HAP-1 (cell line): ENCODE measurements around the gene RFWD3.

Experiments used
- DNase-seq, 2 experiments: peaks; one replicate each; pipeline ENCODE4 v3.0.0-alpha.2; 2016 to 2020; ENCODE audit warnings: low spot score in 2 of 2
- H3K27me3 ChIP-seq: fragments of 250-450 bp; sonication (Bioruptor Pico); 2 replicates; pipeline ENCODE4 v1.5.1; 2020; ENCODE audit warnings: low read depth, mild to moderate bottlenecking, moderate library complexity
- H3K36me3 ChIP-seq: fragments of 250-450 bp; sonication (Bioruptor Pico); replicated peaks from 2 replicates; pipeline ENCODE4 v1.5.1; 2020; ENCODE audit warnings: mild to moderate bottlenecking
- H3K4me1 ChIP-seq: fragments of 250-450 bp; sonication (Bioruptor Pico); 2 replicates; pipeline ENCODE4 v1.5.1; 2020; ENCODE audit warnings: mild to moderate bottlenecking
- H3K4me3 ChIP-seq: fragments of 250-450 bp; sonication (Bioruptor Pico); 2 replicates; pipeline ENCODE4 v1.5.1; 2020; ENCODE audit warnings: mild to moderate bottlenecking, moderate library complexity
- H3K9me3 ChIP-seq: fragments of 250-450 bp; sonication (Bioruptor Pico); 2 replicates; pipeline ENCODE4 v1.5.1; 2020; ENCODE audit warnings: mild to moderate bottlenecking, moderate library complexity
- in situ Hi-C: fragments of 300-500 bp; cut with MboI; formaldehyde crosslinking; loops from 3 replicates; pipeline ENCODE4 v1.14.3; 2020; ENCODE audit warnings: low sequenced_read_pairs, inconsistent platforms, mixed read lengths

The RFWD3 gene

GRCh38 chr16:74623214-74623838 is 43.4 kb downstream of the RFWD3 start:
- H3K9me3 ChIP-seq = no peaks in the 10 kb centered on the region
- no peaks in the 10 kb centered on the region for H3K27me3 ChIP-seq
- DNase-seq = peak in 1 of 2 experiments; percentile 45
- H3K36me3 ChIP-seq = peaks cover 75% of the 10 kb centered on the region
- in situ Hi-C loops = no loop called here
- H3K4me3 ChIP-seq = no peak overlapping the region
- H3K4me1 ChIP-seq = no peaks in the 10 kb centered on the region

- H3K27me3 ChIP-seq = no peaks in the 10 kb centered on the region
- H3K4me1 ChIP-seq = no peaks in the 10 kb centered on the region
- in situ Hi-C loops = no loop called here
- H3K36me3 ChIP-seq = peaks cover 65% of the 10 kb centered on the region
- no peak for DNase-seq
- H3K9me3 ChIP-seq = no peaks in the 10 kb centered on the region
- no peak overlapping the region for H3K4me3 ChIP-seq
These were observed 44.7 kb downstream of the RFWD3 start for GRCh38 chr16:74622005-74622404.

- no peak for DNase-seq
- Histone ChIP-seq H3K4me1 (no peaks in the 10 kb centered on the region), H3K4me3 (no peak overlapping the region), H3K9me3 (no peaks in the 10 kb centered on the region), H3K36me3 (peaks cover 22% of the 10 kb centered on the region), H3K27me3 (no peaks in the 10 kb centered on the region)
- in situ Hi-C loops = no loop called here
These were observed 49.4 kb downstream of the RFWD3 start for GRCh38 chr16:74617206-74617788.

- in situ Hi-C loops = no loop called here
- peaks cover 8% of the 10 kb centered on the region for H3K4me1 ChIP-seq
- no peaks in the 10 kb centered on the region for H3K27me3 ChIP-seq
- H3K4me3 ChIP-seq = no peak overlapping the region
- no peak for DNase-seq
- peaks cover under 1% of the 10 kb centered on the region; the same call in 1 of the 2 replicates for H3K36me3 ChIP-seq
- no peaks in the 10 kb centered on the region for H3K9me3 ChIP-seq
These were observed 55.0 kb downstream of the RFWD3 start for GRCh38 chr16:74611721-74612120.

- peaks cover 20% of the 10 kb centered on the region for H3K4me1 ChIP-seq
- in situ Hi-C loops = no loop called here
- no peak overlapping the region for H3K4me3 ChIP-seq
- no peaks in the 10 kb centered on the region for H3K9me3 ChIP-seq
- H3K36me3 ChIP-seq = 0 out of 2 replicates have a peak, but pooled peaks cover 3% of the 10 kb centered on the region
- H3K27me3 ChIP-seq = no peaks in the 10 kb centered on the region
- no peak for DNase-seq
These were observed 57.7 kb downstream of the RFWD3 start for GRCh38 chr16:74608944-74609343.

GRCh38 chr16:74608381-74608780 is 58.3 kb downstream of the RFWD3 start:
- Histone ChIP-seq H3K4me1 (peaks cover 20% of the 10 kb centered on the region), H3K4me3 (no peak overlapping the region), H3K9me3 (no peaks in the 10 kb centered on the region), H3K36me3 (0 out of 2 replicates have a peak, but pooled peaks cover 3% of the 10 kb centered on the region), H3K27me3 (no peaks in the 10 kb centered on the region)
- no peak for DNase-seq
- in situ Hi-C loops = no loop called here

GRCh38 chr16:74607962-74608356 is 58.7 kb downstream of the RFWD3 start:
- no peak for DNase-seq
- no peaks in the 10 kb centered on the region for H3K27me3 ChIP-seq
- H3K9me3 ChIP-seq = no peaks in the 10 kb centered on the region
- H3K36me3 ChIP-seq = 0 out of 2 replicates have a peak, but pooled peaks cover 3% of the 10 kb centered on the region
- H3K4me3 ChIP-seq = no peak overlapping the region
- H3K4me1 ChIP-seq = peaks cover 20% of the 10 kb centered on the region
- in situ Hi-C loops = no loop called here

GRCh38 chr16:74607310-74607961 is 59.2 kb downstream of the RFWD3 start:
- peaks cover 20% of the 10 kb centered on the region for H3K4me1 ChIP-seq
- no peaks in the 10 kb centered on the region for H3K27me3 ChIP-seq
- H3K4me3 ChIP-seq = peak overlapping the region; percentile 92
- in situ Hi-C loops = no loop called here
- DNase-seq = no peak
- 0 out of 2 replicates have a peak, but pooled peaks cover 3% of the 10 kb centered on the region for H3K36me3 ChIP-seq
- H3K9me3 ChIP-seq = no peaks in the 10 kb centered on the region

GRCh38 chr16:74606521-74607309 is 60.0 kb downstream of the RFWD3 start, which contains the start of gene GLG1:
GLG1 (minus strand) TSS chr16:74607114; CDS start chr16:74607094, 20 bp downstream.
- H3K27me3 ChIP-seq = no peaks in the 10 kb centered on the region
- in situ Hi-C loops = no loop called here

GRCh38 chr16:74605746-74606520 is 60.7 kb downstream of the RFWD3 start:
- DNase-seq = no peak
- Histone ChIP-seq H3K4me1 (peaks cover 22% of the 10 kb centered on the region), H3K36me3 (0 out of 2 replicates have a peak, but pooled peaks cover 3% of the 10 kb centered on the region), H3K4me3 (peak overlapping the region; percentile 92), H3K9me3 (no peaks in the 10 kb centered on the region), H3K27me3 (no peaks in the 10 kb centered on the region)
- in situ Hi-C loops = no loop called here

More at GRCh38 chr16:74606521-74607309, 60.0 kb downstream of the RFWD3 start, which contains the start of gene GLG1:
- peak; percentile 80 to 94 for DNase-seq
- no peaks in the 10 kb centered on the region for H3K9me3 ChIP-seq
- H3K36me3 ChIP-seq = 0 out of 2 replicates have a peak, but pooled peaks cover 3% of the 10 kb centered on the region
- H3K4me3 ChIP-seq = peak within 1 kb of the TSS; percentile 92
- H3K4me1 ChIP-seq = peaks cover 20% of the 10 kb centered on the region

GRCh38 chr16:74605332-74605731 is 61.3 kb downstream of the RFWD3 start:
- no peaks in the 10 kb centered on the region for H3K27me3 ChIP-seq
- peak overlapping the region; percentile 92 for H3K4me3 ChIP-seq
- in situ Hi-C loops = no loop called here
- 0 out of 2 replicates have a peak, but pooled peaks cover 3% of the 10 kb centered on the region for H3K36me3 ChIP-seq
- no peak for DNase-seq
- peaks cover 22% of the 10 kb centered on the region for H3K4me1 ChIP-seq
- H3K9me3 ChIP-seq = no peaks in the 10 kb centered on the region

- in situ Hi-C loops = no loop called here
These were observed 62.8 kb downstream of the RFWD3 start for GRCh38 chr16:74603848-74604247.

More at GRCh38 chr16:74603848-74604247, 62.8 kb downstream of the RFWD3 start:
- 0 out of 2 replicates have a peak, but pooled peaks cover 3% of the 10 kb centered on the region for H3K36me3 ChIP-seq
- H3K4me3 ChIP-seq = peak overlapping the region; percentile 92; the same call in 1 of the 2 replicates
- DNase-seq = no peak
- H3K27me3 ChIP-seq = no peaks in the 10 kb centered on the region
- H3K4me1 ChIP-seq = peaks cover 22% of the 10 kb centered on the region
- no peaks in the 10 kb centered on the region for H3K9me3 ChIP-seq
